AG10803 (cell line): ENCODE measurements around the gene NXPH2.

Experiments
- DNase-seq: peaks from one replicate; pipeline ENCODE4 v3.0.0; 2010; ENCODE audit warnings: low read depth
- H3K4me3 ChIP-seq: 2 replicates; pipeline ENCODE4 v1.5.1; 2011; ENCODE audit warnings: mild to moderate bottlenecking, low read length, control low read depth
- CTCF ChIP-seq: conservative IDR thresholded peaks from 2 replicates; pipeline ENCODE4 v1.5.1; 2011; ENCODE audit warnings: mild to moderate bottlenecking, low read length, control low read depth, inconsistent platforms

Gene NXPH2

GRCh38 chr2:138814123-138814898 is 34.1 kb upstream of the NXPH2 start:
- no peak; the same call in 1 of the 2 replicates for TF ChIP-seq CTCF
- DNase-seq: no peak
- no peak overlapping the region for H3K4me3 ChIP-seq

- TF ChIP-seq CTCF: no peak
- H3K4me3 ChIP-seq: no peak overlapping the region
- no peak for DNase-seq
Measured at GRCh38 chr2:138811431-138811830, 31.2 kb upstream of the NXPH2 start.

DNA sequence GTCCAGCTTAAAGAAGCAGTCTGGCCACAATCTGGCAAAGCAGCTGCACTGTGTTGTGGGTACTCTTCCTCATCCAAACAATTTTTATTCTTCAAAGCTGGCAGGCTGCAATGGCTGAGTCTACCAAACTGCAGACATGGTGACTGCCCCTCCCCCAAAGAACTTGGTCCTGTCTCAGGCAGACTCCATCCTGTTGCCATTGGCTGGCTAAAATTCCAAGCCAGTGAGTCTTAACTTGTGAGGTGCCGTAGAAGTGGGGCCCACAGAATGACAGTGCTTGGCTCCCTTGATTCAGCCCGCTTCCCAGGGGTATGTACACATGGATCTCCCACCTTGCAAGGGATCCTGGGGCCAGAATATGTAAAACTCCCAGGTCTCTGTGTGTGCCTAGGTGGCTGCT is 14.5 kb upstream of the NXPH2 start:
- H3K4me3 ChIP-seq: no peak overlapping the region
- no peak for TF ChIP-seq CTCF
- no peak for DNase-seq

GRCh38 chr2:138787053-138787666 is 7.0 kb upstream of the NXPH2 start:
- DNase-seq: peak; percentile 29
- TF ChIP-seq CTCF: peak; percentile 72
- H3K4me3 ChIP-seq: no peak overlapping the region

DNA sequence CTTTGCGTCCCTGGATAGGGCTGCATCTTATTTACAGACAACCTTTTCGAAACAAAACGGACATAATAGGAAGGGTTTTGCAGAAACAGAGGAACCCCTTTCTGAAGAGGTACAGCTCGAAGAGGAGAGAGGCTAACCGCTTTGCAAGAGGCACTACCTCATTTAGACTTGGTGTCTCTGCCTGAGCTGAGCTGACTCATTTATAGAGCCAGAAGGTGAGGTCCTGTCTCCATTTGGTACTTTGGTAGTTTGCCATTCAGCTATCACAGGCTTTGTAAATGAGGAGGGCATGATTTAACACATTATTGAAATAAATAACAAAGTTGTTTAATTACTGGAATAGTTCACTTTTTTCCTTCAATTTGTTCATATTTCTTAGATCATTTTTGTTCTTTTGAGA is 2.2 kb upstream of the NXPH2 start:
- DNase-seq: no peak
- TF ChIP-seq CTCF: no peak
- H3K4me3 ChIP-seq: no peak overlapping the region

DNA sequence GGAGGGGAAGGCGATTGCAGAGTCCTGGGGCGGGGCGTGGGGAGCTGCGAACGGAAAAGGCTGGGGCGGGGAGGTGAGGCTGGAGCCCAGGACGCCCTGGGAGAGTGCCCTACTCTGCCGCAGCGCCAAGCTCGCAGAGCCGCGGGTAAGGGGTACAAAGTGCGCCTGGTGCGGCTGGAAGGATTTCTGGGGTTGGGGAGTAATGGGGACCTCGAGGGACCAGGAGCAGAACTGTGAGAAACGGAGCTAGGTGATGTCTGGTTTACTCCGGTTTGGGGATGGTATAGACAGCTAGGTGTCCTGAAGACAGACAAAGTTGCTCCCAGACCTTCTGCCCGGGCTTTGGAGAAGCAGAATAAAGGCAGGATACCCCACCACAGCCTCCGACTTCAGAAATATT is 718 bp upstream of the NXPH2 start:
- H3K4me3 ChIP-seq: no peak overlapping the region
- DNase-seq: no peak
- no peak for TF ChIP-seq CTCF

- no peak overlapping the region for H3K4me3 ChIP-seq
- TF ChIP-seq CTCF: no peak
- DNase-seq: no peak
Measured at GRCh38 chr2:138780446-138780880, 273 bp upstream of the NXPH2 start.
